ENCODE measurements around the gene DBR1.

DNA sequence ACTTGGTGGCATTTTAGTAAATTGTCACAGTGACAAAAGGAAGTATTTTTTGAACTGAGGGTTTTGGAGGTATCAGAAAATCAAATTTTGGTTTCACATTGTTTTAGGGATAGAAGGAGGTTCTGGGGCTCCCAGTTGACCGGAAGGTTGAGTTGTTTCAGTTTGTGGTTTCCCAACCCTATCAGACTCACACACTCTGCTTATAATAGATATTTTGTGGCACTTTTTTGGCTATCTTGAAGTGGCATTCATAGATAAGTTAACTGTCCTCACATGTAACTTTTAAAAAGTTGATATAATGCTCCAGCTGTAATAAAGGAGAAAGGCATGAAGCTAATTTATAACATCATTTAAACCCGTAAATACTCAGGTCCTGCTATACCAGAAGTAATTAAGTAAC, 25.1 kb upstream of the DBR1 start:
- TF ChIP-seq, protein P1, sequence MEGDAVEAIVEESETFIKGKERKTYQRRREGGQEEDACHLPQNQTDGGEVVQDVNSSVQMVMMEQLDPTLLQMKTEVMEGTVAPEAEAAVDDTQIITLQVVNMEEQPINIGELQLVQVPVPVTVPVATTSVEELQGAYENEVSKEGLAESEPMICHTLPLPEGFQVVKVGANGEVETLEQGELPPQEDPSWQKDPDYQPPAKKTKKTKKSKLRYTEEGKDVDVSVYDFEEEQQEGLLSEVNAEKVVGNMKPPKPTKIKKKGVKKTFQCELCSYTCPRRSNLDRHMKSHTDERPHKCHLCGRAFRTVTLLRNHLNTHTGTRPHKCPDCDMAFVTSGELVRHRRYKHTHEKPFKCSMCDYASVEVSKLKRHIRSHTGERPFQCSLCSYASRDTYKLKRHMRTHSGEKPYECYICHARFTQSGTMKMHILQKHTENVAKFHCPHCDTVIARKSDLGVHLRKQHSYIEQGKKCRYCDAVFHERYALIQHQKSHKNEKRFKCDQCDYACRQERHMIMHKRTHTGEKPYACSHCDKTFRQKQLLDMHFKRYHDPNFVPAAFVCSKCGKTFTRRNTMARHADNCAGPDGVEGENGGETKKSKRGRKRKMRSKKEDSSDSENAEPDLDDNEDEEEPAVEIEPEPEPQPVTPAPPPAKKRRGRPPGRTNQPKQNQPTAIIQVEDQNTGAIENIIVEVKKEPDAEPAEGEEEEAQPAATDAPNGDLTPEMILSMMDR (tag by site-specific recombination; IDR thresholded peaks at IDR 0.05): no peak
- TF ChIP-seq, protein P2, sequence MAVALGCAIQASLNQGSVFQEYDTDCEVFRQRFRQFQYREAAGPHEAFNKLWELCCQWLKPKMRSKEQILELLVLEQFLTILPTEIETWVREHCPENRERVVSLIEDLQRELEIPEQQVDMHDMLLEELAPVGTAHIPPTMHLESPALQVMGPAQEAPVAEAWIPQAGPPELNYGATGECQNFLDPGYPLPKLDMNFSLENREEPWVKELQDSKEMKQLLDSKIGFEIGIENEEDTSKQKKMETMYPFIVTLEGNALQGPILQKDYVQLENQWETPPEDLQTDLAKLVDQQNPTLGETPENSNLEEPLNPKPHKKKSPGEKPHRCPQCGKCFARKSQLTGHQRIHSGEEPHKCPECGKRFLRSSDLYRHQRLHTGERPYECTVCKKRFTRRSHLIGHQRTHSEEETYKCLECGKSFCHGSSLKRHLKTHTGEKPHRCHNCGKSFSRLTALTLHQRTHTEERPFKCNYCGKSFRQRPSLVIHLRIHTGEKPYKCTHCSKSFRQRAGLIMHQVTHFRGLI (tag by site-specific recombination; IDR thresholded peaks at IDR 0.05): no peak
- TF ChIP-seq ZNF785 (tag by site-specific recombination; IDR thresholded peaks at IDR 0.05) (no peak), PRDM1 (tag by site-specific recombination; IDR thresholded peaks at IDR 0.05) (no peak), ZNF114 (tag by site-specific recombination; IDR thresholded peaks at IDR 0.05) (no peak), SCRT1 (tag by site-specific recombination; IDR thresholded peaks at IDR 0.05; ENCODE audit: borderline replicate concordance) (no peak), ZEB2 (tag by site-specific recombination; IDR thresholded peaks at IDR 0.05) (no peak)
- TF ChIP-seq, protein P3, sequence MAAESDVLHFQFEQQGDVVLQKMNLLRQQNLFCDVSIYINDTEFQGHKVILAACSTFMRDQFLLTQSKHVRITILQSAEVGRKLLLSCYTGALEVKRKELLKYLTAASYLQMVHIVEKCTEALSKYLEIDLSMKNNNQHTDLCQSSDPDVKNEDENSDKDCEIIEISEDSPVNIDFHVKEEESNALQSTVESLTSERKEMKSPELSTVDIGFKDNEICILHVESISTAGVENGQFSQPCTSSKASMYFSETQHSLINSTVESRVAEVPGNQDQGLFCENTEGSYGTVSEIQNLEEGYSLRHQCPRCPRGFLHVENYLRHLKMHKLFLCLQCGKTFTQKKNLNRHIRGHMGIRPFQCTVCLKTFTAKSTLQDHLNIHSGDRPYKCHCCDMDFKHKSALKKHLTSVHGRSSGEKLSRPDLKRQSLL (tag by site-specific recombination; IDR thresholded peaks at IDR 0.05): no peak

Measured in HEK293 (cell line).